Retinal pigment epithelial cell (primary cell): ENCODE results near the gene SGCA.

Experiments
- DNase-seq: peaks from one replicate; pipeline ENCODE4 v3.0.0-alpha.2; 2010; ENCODE audit warnings: low read depth
- H3K4me3 ChIP-seq: 2 replicates; pipeline ENCODE4 v1.5.1; 2011; ENCODE audit warnings: mild to moderate bottlenecking, low read length, control low read depth, moderate library complexity
- TF ChIP-seq, protein P1 (sequence below): conservative IDR thresholded peaks from 2 replicates; pipeline ENCODE4 v1.5.1; 2011; ENCODE audit warnings: low read depth, low read length, control low read depth, inconsistent platforms

Gene SGCA

DNA sequence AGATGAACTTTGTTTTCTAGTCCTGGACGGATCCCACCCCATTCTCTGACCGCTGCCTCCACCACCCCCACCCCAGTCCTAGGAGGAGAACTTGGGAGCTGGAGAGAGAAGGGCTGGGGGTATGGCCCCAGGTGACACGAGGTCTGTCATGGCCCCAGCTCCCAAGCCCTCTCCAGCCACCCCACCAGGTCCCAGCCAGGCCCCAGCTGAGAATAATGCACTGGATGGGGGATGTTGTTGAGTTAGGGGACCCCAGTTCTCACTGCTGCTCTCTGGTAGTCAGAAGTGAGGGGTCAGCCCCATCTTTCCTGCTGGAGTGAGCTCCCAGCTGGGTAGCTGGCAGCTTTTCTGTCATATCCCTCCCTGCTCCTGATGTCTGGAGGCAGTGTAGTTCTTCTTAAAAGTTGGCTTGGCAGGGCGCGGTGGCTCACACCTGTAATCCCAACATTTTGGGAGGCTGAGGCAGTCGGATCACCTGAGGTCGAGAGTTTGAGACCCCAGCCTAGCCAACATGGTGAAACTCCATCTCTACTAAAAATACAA lies 40.2 kb downstream of the SGCA start:
- no peak for DNase-seq
- TF ChIP-seq, protein P1, sequence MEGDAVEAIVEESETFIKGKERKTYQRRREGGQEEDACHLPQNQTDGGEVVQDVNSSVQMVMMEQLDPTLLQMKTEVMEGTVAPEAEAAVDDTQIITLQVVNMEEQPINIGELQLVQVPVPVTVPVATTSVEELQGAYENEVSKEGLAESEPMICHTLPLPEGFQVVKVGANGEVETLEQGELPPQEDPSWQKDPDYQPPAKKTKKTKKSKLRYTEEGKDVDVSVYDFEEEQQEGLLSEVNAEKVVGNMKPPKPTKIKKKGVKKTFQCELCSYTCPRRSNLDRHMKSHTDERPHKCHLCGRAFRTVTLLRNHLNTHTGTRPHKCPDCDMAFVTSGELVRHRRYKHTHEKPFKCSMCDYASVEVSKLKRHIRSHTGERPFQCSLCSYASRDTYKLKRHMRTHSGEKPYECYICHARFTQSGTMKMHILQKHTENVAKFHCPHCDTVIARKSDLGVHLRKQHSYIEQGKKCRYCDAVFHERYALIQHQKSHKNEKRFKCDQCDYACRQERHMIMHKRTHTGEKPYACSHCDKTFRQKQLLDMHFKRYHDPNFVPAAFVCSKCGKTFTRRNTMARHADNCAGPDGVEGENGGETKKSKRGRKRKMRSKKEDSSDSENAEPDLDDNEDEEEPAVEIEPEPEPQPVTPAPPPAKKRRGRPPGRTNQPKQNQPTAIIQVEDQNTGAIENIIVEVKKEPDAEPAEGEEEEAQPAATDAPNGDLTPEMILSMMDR, result no peak
- no peak overlapping the region for H3K4me3 ChIP-seq

GRCh38 chr17:50206604-50207293 lies 40.9 kb downstream of the SGCA start:
- no peak for DNase-seq
- H3K4me3 ChIP-seq, result no peak overlapping the region
- TF ChIP-seq, protein P1, result no peak

- TF ChIP-seq, protein P1, result no peak
- H3K4me3 ChIP-seq, result no peak overlapping the region
- DNase-seq, result no peak
Measured at GRCh38 chr17:50207315-50207714, 41.5 kb downstream of the SGCA start.

GRCh38 chr17:50207792-50208567 lies 42.2 kb downstream of the SGCA start:
- H3K4me3 ChIP-seq, result no peak overlapping the region
- TF ChIP-seq, protein P1, result no peak
- DNase-seq, result no peak

DNA sequence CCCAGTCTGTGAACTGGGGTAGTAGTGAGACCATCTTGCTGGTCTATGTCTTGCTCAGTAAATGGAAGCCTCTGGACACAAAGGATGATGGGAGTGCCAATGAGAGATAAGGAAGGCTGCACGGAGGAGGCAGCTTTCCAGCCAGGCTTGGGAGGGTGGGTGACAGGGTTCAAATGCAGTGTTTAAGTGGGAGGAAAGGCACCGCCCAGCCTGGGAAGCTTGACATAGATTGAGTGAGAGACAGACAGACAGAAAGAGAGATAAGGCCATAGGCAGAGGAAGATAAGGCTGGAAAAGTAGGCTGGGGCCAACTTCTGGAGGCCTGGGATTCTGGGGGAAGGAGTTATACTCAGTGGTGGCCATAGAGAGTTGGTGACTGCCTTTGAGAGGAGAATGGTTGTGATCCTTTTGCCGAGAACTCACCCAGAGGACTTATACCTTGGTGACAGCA lies 42.8 kb downstream of the SGCA start:
- no peak for DNase-seq
- H3K4me3 ChIP-seq, result no peak overlapping the region
- TF ChIP-seq, protein P1, result no peak

- TF ChIP-seq, protein P1, result no peak
- DNase-seq, result no peak
- no peak overlapping the region for H3K4me3 ChIP-seq
Measured at GRCh38 chr17:50209133-50209471, 43.3 kb downstream of the SGCA start.
